Measurements from ENCODE around the gene DSCAML1.
A peak's percentile ranks its signal among the peaks of the same experiment; 100 is the strongest.

DSCAML1 gene

GRCh38 chr11:117796872-117797529 lies at the start of gene DSCAML1:
DSCAML1 (minus strand) TSS chr11:117797216; CDS start chr11:117797079, 137 bp downstream.
- no peak for DNase-seq (ENCODE audit: low spot score)

- peak; percentile 61 for DNase-seq (ENCODE audit: low spot score)
Measured at GRCh38 chr11:117843666-117844484, 46.9 kb upstream of the DSCAML1 start.

- no peak for DNase-seq (ENCODE audit: low spot score)
Measured at GRCh38 chr11:117842131-117842941, 45.3 kb upstream of the DSCAML1 start.

GRCh38 chr11:117841551-117842031 lies 44.6 kb upstream of the DSCAML1 start:
- no peak for DNase-seq (ENCODE audit: low spot score)

- DNase-seq (ENCODE audit: low spot score): no peak
Measured at GRCh38 chr11:117840881-117841550, 44.0 kb upstream of the DSCAML1 start.

GRCh38 chr11:117839936-117840813 lies 43.2 kb upstream of the DSCAML1 start:
- no peak for DNase-seq (ENCODE audit: low spot score)

GRCh38 chr11:117839380-117839881 lies 42.4 kb upstream of the DSCAML1 start:
- DNase-seq (ENCODE audit: low spot score): no peak

- DNase-seq (ENCODE audit: low spot score): no peak
Measured at GRCh38 chr11:117838901-117839300, 41.9 kb upstream of the DSCAML1 start.

- DNase-seq (ENCODE audit: low spot score): no peak
Measured at GRCh38 chr11:117837791-117838190, 40.8 kb upstream of the DSCAML1 start.

GRCh38 chr11:117837070-117837776 lies 40.2 kb upstream of the DSCAML1 start:
- no peak for DNase-seq (ENCODE audit: low spot score)

GRCh38 chr11:117836077-117836960 lies 39.3 kb upstream of the DSCAML1 start:
- DNase-seq (ENCODE audit: low spot score): no peak

GRCh38 chr11:117835576-117835975 lies 38.6 kb upstream of the DSCAML1 start:
- no peak for DNase-seq (ENCODE audit: low spot score)

- DNase-seq (ENCODE audit: low spot score): no peak
Measured at GRCh38 chr11:117834838-117835443, 37.9 kb upstream of the DSCAML1 start.

GRCh38 chr11:117834068-117834810 lies 37.2 kb upstream of the DSCAML1 start:
- no peak for DNase-seq (ENCODE audit: low spot score)

GRCh38 chr11:117833401-117833891 lies 36.4 kb upstream of the DSCAML1 start:
- no peak for DNase-seq (ENCODE audit: low spot score)

- DNase-seq (ENCODE audit: low spot score): no peak
Measured at GRCh38 chr11:117832511-117832910, 35.5 kb upstream of the DSCAML1 start.

- no peak for DNase-seq (ENCODE audit: low spot score)
Measured at GRCh38 chr11:117831661-117832415, 34.8 kb upstream of the DSCAML1 start.
